ENCODE data around the gene ARHGAP24.

- no peak for TF ChIP-seq CTCF (IDR thresholded peaks at IDR 0.05 in 2 of 3, conservative IDR thresholded peaks at IDR 0.05 in 1 of 3; ENCODE audit: control insufficient read depth in 2 of 3, extremely low read depth in 1 of 3, insufficient read depth in 1 of 3, low read depth in 3 of 3, low read length in 3 of 3)
- no peak for TF ChIP-seq POLR2A (IDR thresholded peaks at IDR 0.05; ENCODE audit: low read depth, low read length)
- no peak for TF ChIP-seq EZH2 (IDR thresholded peaks at IDR 0.05; ENCODE audit: borderline replicate concordance, control insufficient read depth, low read depth, low read length)
- no peak for TF ChIP-seq ATF3 (IDR thresholded peaks at IDR 0.05; ENCODE audit: borderline replicate concordance, extremely low read depth, low read depth, low read length)
- TF ChIP-seq MAX (IDR thresholded peaks at IDR 0.05; ENCODE audit: low read depth, low read length), result no peak
- no peak for TF ChIP-seq KDM1A (IDR thresholded peaks at IDR 0.05; ENCODE audit: borderline replicate concordance)
- TF ChIP-seq GABPA (IDR thresholded peaks at IDR 0.05; ENCODE audit: low read depth), result no peak
- TF ChIP-seq TBL1XR1 (IDR thresholded peaks at IDR 0.05; ENCODE audit: low read depth, low read length), result no peak
- TF ChIP-seq CREM (IDR thresholded peaks at IDR 0.05; ENCODE audit: low read depth), result no peak
- no peak for TF ChIP-seq MXI1 (IDR thresholded peaks at IDR 0.05; ENCODE audit: low read depth, low read length)
- TF ChIP-seq USF2 (IDR thresholded peaks at IDR 0.05; ENCODE audit: borderline replicate concordance, low read depth, low read length), result no peak
These were observed 511.3 kb downstream of the ARHGAP24 start for GRCh38 chr4:85986266-85986665.
